Parathyroid adenoma (tissue), 2 donors: ENCODE results near the gene RHBDF1.

ENCODE experiments used
- H2AFZ ChIP-seq: fragments of 300-600 bp; sonication (generic); one replicate; pipeline ENCODE4 v1.7.0; 2017; ENCODE audit warnings: antibody characterized with exemption, mild to moderate bottlenecking
- H3K27ac ChIP-seq: fragments of 300-600 bp; sonication (generic); one replicate; pipeline ENCODE4 v1.7.0; 2017
- H3K27me3 ChIP-seq: fragments of 300-600 bp; sonication (generic); one replicate; pipeline ENCODE4 v1.7.0; 2017; ENCODE audit warnings: low read length; ENCODE audit not compliant: control insufficient read depth, insufficient read depth
- H3K36me3 ChIP-seq: fragments of 300-600 bp; sonication (generic); one replicate; pipeline ENCODE4 v1.7.0; 2017; ENCODE audit warnings: low read length; ENCODE audit not compliant: control insufficient read depth, insufficient read depth
- H3K4me1 ChIP-seq: fragments of 300-600 bp; sonication (generic); one replicate; pipeline ENCODE4 v1.7.0; 2017; ENCODE audit warnings: control low read depth
- H3K4me2 ChIP-seq: fragments of 300-600 bp; sonication (generic); one replicate; pipeline ENCODE4 v1.7.0; 2017; ENCODE audit warnings: low read length
- H3K4me3 ChIP-seq: fragments of 300-600 bp; sonication (generic); one replicate; pipeline ENCODE4 v1.7.0; 2017; ENCODE audit warnings: low read depth, low read length
- H3K79me2 ChIP-seq: fragments of 300-600 bp; sonication (generic); one replicate; pipeline ENCODE4 v1.7.0; 2017; ENCODE audit warnings: control low read depth
- H3K9ac ChIP-seq: fragments of 300-600 bp; sonication (generic); one replicate; pipeline ENCODE4 v1.7.0; 2017; ENCODE audit warnings: mild to moderate bottlenecking
- H3K9me3 ChIP-seq: fragments of 300-600 bp; sonication (generic); one replicate; pipeline ENCODE4 v1.7.0; 2017; ENCODE audit warnings: low read length; ENCODE audit not compliant: control insufficient read depth
- CTCF ChIP-seq: fragments of 300-600 bp; sonication (generic); IDR thresholded peaks from one replicate; pipeline ENCODE4 v1.7.0; 2017; ENCODE audit warnings: antibody characterized with exemption, mild to moderate bottlenecking
- donor health status: primary hyperparathyroidism.

RHBDF1 gene

GRCh38 chr16:72561-73548 is at the start of gene RHBDF1:
RHBDF1 (minus strand) TSS chr16:72631; CDS start chr16:65015, 7,616 bp downstream.
- Histone ChIP-seq H3K9me3 (no peaks in the 10 kb centered on the region), H3K4me3 (peak within 1 kb of the TSS; percentile 60), H3K27me3 (no peaks in the 10 kb centered on the region), H3K9ac (peak within 1 kb of the TSS; percentile 46), H2AFZ (peak within 1 kb of the TSS; percentile 80), H3K4me1 (peaks cover 10% of the 10 kb centered on the region), H3K27ac (peak within 1 kb of the TSS; percentile 64), H3K36me3 (no peaks in the 10 kb centered on the region), H3K79me2 (no peaks in the 10 kb centered on the region), H3K4me2 (peak within 1 kb of the TSS; percentile 90)
- TF ChIP-seq CTCF: no peak

GRCh38 chr16:120756-121155 is 48.3 kb upstream of the RHBDF1 start:
- no peak for TF ChIP-seq CTCF

GRCh38 chr16:119835-120491 is 47.5 kb upstream of the RHBDF1 start:
- no peaks in the 10 kb centered on the region for H3K36me3 ChIP-seq
- no peak overlapping the region for H3K4me2 ChIP-seq
- no peaks in the 10 kb centered on the region for H3K79me2 ChIP-seq
- no peaks in the 10 kb centered on the region for H3K9me3 ChIP-seq
- no peak for TF ChIP-seq CTCF
- H3K9ac ChIP-seq: no peak overlapping the region
- no peaks in the 10 kb centered on the region for H3K27me3 ChIP-seq
- no peaks in the 10 kb centered on the region for H3K4me1 ChIP-seq
- H3K4me3 ChIP-seq: no peak overlapping the region
- H3K27ac ChIP-seq: no peak overlapping the region
- no peak overlapping the region for H2AFZ ChIP-seq

More at GRCh38 chr16:120756-121155, 48.3 kb upstream of the RHBDF1 start:
- no peak overlapping the region for H2AFZ ChIP-seq
- no peaks in the 10 kb centered on the region for H3K9me3 ChIP-seq
- H3K4me1 ChIP-seq: no peaks in the 10 kb centered on the region
- H3K9ac ChIP-seq: no peak overlapping the region
- H3K4me3 ChIP-seq: no peak overlapping the region
- H3K27ac ChIP-seq: no peak overlapping the region
- no peaks in the 10 kb centered on the region for H3K36me3 ChIP-seq
- no peak overlapping the region for H3K4me2 ChIP-seq
- H3K27me3 ChIP-seq: no peaks in the 10 kb centered on the region
- no peaks in the 10 kb centered on the region for H3K79me2 ChIP-seq

GRCh38 chr16:119295-119694 is 46.9 kb upstream of the RHBDF1 start:
- Histone ChIP-seq H3K27me3 (no peaks in the 10 kb centered on the region), H3K9ac (no peak overlapping the region), H3K79me2 (no peaks in the 10 kb centered on the region), H2AFZ (no peak overlapping the region), H3K4me3 (no peak overlapping the region), H3K4me2 (no peak overlapping the region), H3K27ac (no peak overlapping the region), H3K4me1 (no peaks in the 10 kb centered on the region), H3K36me3 (no peaks in the 10 kb centered on the region), H3K9me3 (no peaks in the 10 kb centered on the region)
- no peak for TF ChIP-seq CTCF
